HCT116 (cell line): ENCODE results near the gene HEXD. TPM values are rescaled to one million over a fixed set of nuclear protein-coding genes. Genes with fewer than 3 reads are reported as not detected.

Source experiments
- ATAC-seq: fragments of 200-7000 bp; cut with Tn5 transposase; 2 replicates; pipeline ENCODE4 v1.9.1; 2020; ENCODE audit warnings: mild to moderate bottlenecking, moderate library complexity
- BruUV-seq: library from RNA; stranded (reverse); fragments of 400-500 nt; replicated peaks from 2 replicates; lab custom pipeline; 2021; lab: Mats Ljungman, UMichigan
- CTCF ChIA-PET: fragments of 300-600 bp; sonication (Branson Sonifier 250); formaldehyde crosslinking; loops from one replicate; lab custom pipeline; 2021; ENCODE audit warnings: antibody characterized with exemption; lab: Charles Lee
- POLR2A ChIA-PET: fragments of 300-600, 350-600 bp; sonication (Branson Sonifier 250); formaldehyde crosslinking; loops from one replicate; lab custom pipeline; 2021; ENCODE audit warnings: antibody characterized with exemption; lab: Charles Lee
- RAD21 ChIA-PET, 2 experiments: fragments of 300-600 bp; sonication (Branson Sonifier 250); formaldehyde crosslinking; loops; one replicate each; lab custom pipeline; 2023; ENCODE audit warnings: low total read pairs in 2 of 2; ENCODE audit not compliant: uncharacterized antibody in 2 of 2, unreplicated experiment in 2 of 2, low non-redundant PET in 1 of 2; lab: Charles Lee
- DNase-seq: peaks from one replicate; pipeline ENCODE4 v3.0.0-alpha.2; 2010; ENCODE audit warnings: low read depth, low spot score
- H2AFZ ChIP-seq: fragments of 200-600 bp; shearing (Covaris generic), sonication (generic); 2 replicates; pipeline ENCODE4 v1.6.1; 2017; ENCODE audit warnings: low read depth, mixed run types, mixed read lengths, antibody characterized with exemption, low read length; ENCODE audit not compliant: poor library complexity, severe bottlenecking
- H3K27ac ChIP-seq: 2 replicates; pipeline ENCODE4 v1.5.1; 2012; ENCODE audit warnings: low read depth, low read length
- H3K27me3 ChIP-seq: fragments of 200-600 bp; sonication (generic); 2 replicates; pipeline ENCODE4 v1.6.1; 2016; ENCODE audit warnings: mixed run types, low read length, mixed read lengths; ENCODE audit not compliant: insufficient read depth
- H3K36me3 ChIP-seq, 2 experiments: fragments of 200-500 bp in 1 of 2; fragments of 200-600 bp in 1 of 2; sonication (Bioruptor generic) in 1 of 2; sonication (generic) in 1 of 2; 2 replicates each; pipeline versions ENCODE4 v1.5.1 to v1.6.1; 2014 to 2016; ENCODE audit warnings: low read length in 2 of 2, inconsistent platforms in 1 of 2, mixed read lengths in 1 of 2, mixed run types in 1 of 2; ENCODE audit not compliant: insufficient read depth in 2 of 2, control insufficient read depth in 1 of 2
- H3K4me1 ChIP-seq, 2 experiments: fragments of 200-600 bp in 1 of 2; sonication (generic) in 1 of 2; 2 replicates each; pipeline versions ENCODE4 v1.5.1 to v1.6.1; 2012 to 2017; ENCODE audit warnings: low read length in 2 of 2, inconsistent platforms in 1 of 2, mild to moderate bottlenecking in 1 of 2, mixed read lengths in 1 of 2, mixed run types in 1 of 2, moderate library complexity in 1 of 2; ENCODE audit not compliant: insufficient read depth in 2 of 2, control insufficient read depth in 1 of 2
- H3K4me2 ChIP-seq: fragments of 200-600 bp; sonication (generic); 2 replicates; pipeline ENCODE4 v1.6.1; 2017; ENCODE audit warnings: mixed run types, low read length, mixed read lengths
- H3K4me3 ChIP-seq, 2 experiments: fragments of 200-600 bp in 1 of 2; sonication (generic) in 1 of 2; replicated peaks in 1 of 2; 2 replicates each; pipeline ENCODE4 v1.5.1; 2011 to 2016; ENCODE audit warnings: low read length in 2 of 2, control low read depth in 1 of 2, low read depth in 1 of 2, mild to moderate bottlenecking in 1 of 2, mixed read lengths in 1 of 2, mixed run types in 1 of 2
- H3K79me2 ChIP-seq: fragments of 200-600 bp; sonication (generic); 2 replicates; pipeline ENCODE4 v1.6.1; 2017; ENCODE audit warnings: mild to moderate bottlenecking, mixed run types, low read length, moderate library complexity, mixed read lengths; ENCODE audit not compliant: insufficient read depth
- H3K9ac ChIP-seq: fragments of 200-600 bp; sonication (generic); 2 replicates; pipeline ENCODE4 v1.6.1; 2016; ENCODE audit warnings: low read length, mixed read lengths
- H3K9me2 ChIP-seq: fragments of 200-600 bp; sonication (generic), shearing (Covaris generic); 2 replicates; pipeline ENCODE4 v1.6.1; 2017; ENCODE audit warnings: mixed run types, mild to moderate bottlenecking, moderate library complexity; ENCODE audit not compliant: insufficient read depth
- H3K9me3 ChIP-seq, 2 experiments: fragments of 200-500 bp in 1 of 2; fragments of 200-600 bp in 1 of 2; sonication (Bioruptor generic) in 1 of 2; sonication (generic) in 1 of 2; 2 replicates each; pipeline ENCODE4 v1.6.1; 2014 to 2017; ENCODE audit warnings: low read length in 2 of 2, mixed read lengths in 2 of 2, inconsistent platforms in 1 of 2, low read depth in 1 of 2, mild to moderate bottlenecking in 1 of 2, mixed run types in 1 of 2, moderate library complexity in 1 of 2; ENCODE audit not compliant: control insufficient read depth in 1 of 2, insufficient read depth in 1 of 2
- H4K20me1 ChIP-seq: fragments of 200-600 bp; sonication (generic), shearing (Covaris generic); 2 replicates; pipeline ENCODE4 v1.6.1; 2017; ENCODE audit warnings: mixed run types, mild to moderate bottlenecking, moderate library complexity; ENCODE audit not compliant: insufficient read depth
- ATF3 ChIP-seq: IDR thresholded peaks from 2 replicates; pipeline ENCODE4 v1.6.1; 2012
- CBX3 ChIP-seq: IDR thresholded peaks from 2 replicates; pipeline ENCODE4 v1.6.1; 2012; ENCODE audit warnings: low read depth
- CEBPB ChIP-seq: IDR thresholded peaks from 2 replicates; pipeline ENCODE4 v1.6.1; 2012; ENCODE audit warnings: low read depth
- CTCF ChIP-seq, 3 experiments: fragments of 200-600 bp in 1 of 3; sonication (generic) in 1 of 3; IDR thresholded peaks in 2 of 3; conservative IDR thresholded peaks in 1 of 3; 2 replicates each; pipeline ENCODE4 v1.5.1; 2012 to 2017; ENCODE audit warnings: low read depth in 2 of 3, low read length in 2 of 3, antibody characterized with exemption in 1 of 3, borderline replicate concordance in 1 of 3, control low read depth in 1 of 3, mild to moderate bottlenecking in 1 of 3, mixed read lengths in 1 of 3, mixed run types in 1 of 3, moderate library complexity in 1 of 3; ENCODE audit not compliant: insufficient read depth in 1 of 3
- EGR1 ChIP-seq: IDR thresholded peaks from 2 replicates; pipeline ENCODE4 v1.6.1; 2012; ENCODE audit warnings: low read depth
- FOSL1 ChIP-seq: IDR thresholded peaks from 2 replicates; pipeline ENCODE4 v1.6.1; 2012; ENCODE audit warnings: low read depth
- JUND ChIP-seq: IDR thresholded peaks from 2 replicates; pipeline ENCODE4 v1.6.1; 2012
- MAX ChIP-seq: IDR thresholded peaks from 2 replicates; pipeline ENCODE4 v1.6.1; 2012
- POLR2AphosphoS5 ChIP-seq: IDR thresholded peaks from 2 replicates; pipeline ENCODE4 v1.6.1; 2011; ENCODE audit warnings: mild to moderate bottlenecking, low read depth, low read length, moderate library complexity
- SIN3A ChIP-seq: IDR thresholded peaks from 2 replicates; pipeline ENCODE4 v1.6.1; 2012; ENCODE audit warnings: low read depth
- SP1 ChIP-seq: IDR thresholded peaks from 2 replicates; pipeline ENCODE4 v1.6.1; 2012; ENCODE audit warnings: low read depth
- ZFX ChIP-seq: fragments of 450-650 bp; IDR thresholded peaks from 2 replicates; pipeline ENCODE4 v1.6.1; 2017
- ZNF274 ChIP-seq: fragments of 200-500 bp; sonication (Bioruptor generic); IDR thresholded peaks from 2 replicates; pipeline ENCODE4 v1.6.1; 2014; ENCODE audit warnings: mild to moderate bottlenecking, low read depth, low read length, inconsistent platforms
- intact Hi-C: fragments of 100-400 bp; cut with micrococcal nuclease; formaldehyde crosslinking; loops from 2 replicates; pipeline ENCODE4 v1.10.0; 2022
- total RNA-seq: library from RNA; stranded (reverse); gene quantifications from one replicate; pipeline ENCODE4 v1.2.1, GENCODE V29; 2021; ENCODE audit not compliant: unreplicated experiment

The HEXD gene
- total RNA-seq, 1 experiment from 2014 or later = 45.2 TPM

GRCh38 chr17:82370471-82371332 is 47.4 kb upstream of the HEXD start:
- ChIA-PET CTCF (no interaction called here), RAD21 (no interaction called here), POLR2A (no interaction called here)
- H4K20me1 ChIP-seq = no peaks in the 10 kb centered on the region
- no peaks in the 10 kb centered on the region for H3K79me2 ChIP-seq
- peaks cover 15 to 19% of the 10 kb centered on the region in 2 experiments for H3K4me1 ChIP-seq
- no peaks in the 10 kb centered on the region for H3K9me2 ChIP-seq
- intact Hi-C loops = no loop called here
- no peaks in the 10 kb centered on the region for H3K36me3 ChIP-seq
- no peak for ATAC-seq
- no peaks in the 10 kb centered on the region for H3K27me3 ChIP-seq
- H3K9ac ChIP-seq = no peak overlapping the region
- no peak for TF ChIP-seq MAX
- no peak for TF ChIP-seq ATF3
- no peak for TF ChIP-seq CBX3
- TF ChIP-seq JUND = no peak
- no peak for TF ChIP-seq ZFX
- TF ChIP-seq FOSL1 = no peak
- TF ChIP-seq EGR1 = no peak
- TF ChIP-seq, all 23 proteins: peak for 0
- H2AFZ ChIP-seq = no peak overlapping the region
- no peak for DNase-seq
- H3K27ac ChIP-seq = no peak overlapping the region
- no peak overlapping the region for H3K4me3 ChIP-seq
- no TSS peak for BruUV-seq
- H3K9me3 ChIP-seq = no peaks in the 10 kb centered on the region
- H3K4me2 ChIP-seq = no peak overlapping the region

- H3K4me3 ChIP-seq = no peak within 1 kb of the TSS
- no peak for DNase-seq
- no peak within 1 kb of the TSS for H2AFZ ChIP-seq
- H3K4me2 ChIP-seq = no peak within 1 kb of the TSS
- no peak within 1 kb of the TSS for H3K9ac ChIP-seq
- no peaks in the 10 kb centered on the region for H3K9me2 ChIP-seq
- ATAC-seq = no peak
- POLR2A ChIA-PET = no interaction called here
- H3K9me3 ChIP-seq = no peaks in the 10 kb centered on the region
- H3K4me1 ChIP-seq = peaks cover 14 to 19% of the 10 kb centered on the region in 2 experiments
- BruUV-seq = no TSS peak
- H3K79me2 ChIP-seq = no peaks in the 10 kb centered on the region
- H4K20me1 ChIP-seq = no peaks in the 10 kb centered on the region
- H3K27me3 ChIP-seq = no peaks in the 10 kb centered on the region
- CTCF ChIA-PET = no interaction called here
- H3K27ac ChIP-seq = no peak within 1 kb of the TSS
- intact Hi-C loops = no loop called here
- RAD21 ChIA-PET = no interaction called here
- no peaks in the 10 kb centered on the region for H3K36me3 ChIP-seq
- no peak for TF ChIP-seq CEBPB
- no peak for TF ChIP-seq POLR2AphosphoS5
- no peak for TF ChIP-seq SP1
- TF ChIP-seq CTCF (IDR thresholded peaks at IDR 0.05 in 2 of 3, conservative IDR thresholded peaks at IDR 0.05 in 1 of 3; ENCODE audit: borderline replicate concordance in 1 of 3, insufficient read depth in 1 of 3, low read depth in 2 of 3, low read length in 2 of 3) = no peak
- no peak for TF ChIP-seq SIN3A
- TF ChIP-seq MAX = no peak
- no peak for TF ChIP-seq ZNF274
- TF ChIP-seq ZFX = no peak
Observed at GRCh38 chr17:82371333-82372248, 46.6 kb upstream of the HEXD start, which contains the start of gene UTS2R. TSS of gene UTS2R (plus strand) at chr17:82371765. CDS start at chr17:82374325, 2,560 bp downstream.
